Skeletal muscle satellite cell (primary cell): ENCODE results near the gene TMEM141.
A peak's percentile ranks its signal among the peaks of the same experiment; 100 is the strongest.
"Not testable (repeated sequence)": the region's sequence is repeated elsewhere in the genome, so short reads cannot be mapped to it uniquely, and the experiment has no call there.

Source experiments
- H3K27me3 ChIP-seq: 2 replicates; pipeline ENCODE4 v1.7.0; 2013; ENCODE audit warnings: low read length; ENCODE audit not compliant: control insufficient read depth, insufficient read depth
- H3K36me3 ChIP-seq: 2 replicates; pipeline ENCODE4 v1.7.0; 2013; ENCODE audit warnings: mild to moderate bottlenecking, control low read depth, low read length; ENCODE audit not compliant: insufficient read depth
- H3K4me1 ChIP-seq: 2 replicates; pipeline ENCODE4 v1.7.0; 2013; ENCODE audit warnings: low read length; ENCODE audit not compliant: control insufficient read depth, insufficient read depth
- H3K4me2 ChIP-seq: 2 replicates; pipeline ENCODE4 v1.7.0; 2013; ENCODE audit warnings: mild to moderate bottlenecking, low read length
- H3K4me3 ChIP-seq: 2 replicates; pipeline ENCODE4 v1.7.0; 2013; ENCODE audit warnings: low read length
- H3K9ac ChIP-seq: 2 replicates; pipeline ENCODE4 v1.7.0; 2013; ENCODE audit warnings: mild to moderate bottlenecking, low read depth, low read length, moderate library complexity
- H3K9me3 ChIP-seq: replicated peaks from 2 replicates; pipeline ENCODE4 v1.7.0; 2013; ENCODE audit warnings: mild to moderate bottlenecking, control low read depth, low read length

Gene TMEM141

GRCh38 chr9:136757751-136758140 lies 33.4 kb upstream of the TMEM141 start:
- Histone ChIP-seq H3K9ac (peak overlapping the region; percentile 35), H3K36me3 (no peaks in the 10 kb centered on the region), H3K27me3 (peaks cover 19% of the 10 kb centered on the region), H3K4me2 (peak overlapping the region; percentile 54), H3K9me3 (peaks cover 8% of the 10 kb centered on the region), H3K4me3 (no peak overlapping the region), H3K4me1 (peaks cover 14% of the 10 kb centered on the region)

GRCh38 chr9:136759001-136759400 lies 32.1 kb upstream of the TMEM141 start:
- Histone ChIP-seq H3K4me1 (peaks cover 14% of the 10 kb centered on the region), H3K27me3 (peaks cover 15% of the 10 kb centered on the region), H3K9me3 (peaks cover 8% of the 10 kb centered on the region), H3K36me3 (no peaks in the 10 kb centered on the region), H3K9ac (no peak overlapping the region), H3K4me3 (no peak overlapping the region), H3K4me2 (no peak overlapping the region)

GRCh38 chr9:136759436-136760325 lies 31.5 kb upstream of the TMEM141 start:
- Histone ChIP-seq H3K36me3 (no peaks in the 10 kb centered on the region), H3K9me3 (peaks cover 8% of the 10 kb centered on the region), H3K4me1 (peaks cover 14% of the 10 kb centered on the region), H3K27me3 (peaks cover 22% of the 10 kb centered on the region), H3K9ac (no peak overlapping the region), H3K4me3 (no peak overlapping the region), H3K4me2 (no peak overlapping the region)

GRCh38 chr9:136760424-136760823 lies 30.7 kb upstream of the TMEM141 start:
- peaks cover 8% of the 10 kb centered on the region for H3K9me3 ChIP-seq
- H3K4me2 ChIP-seq = no peak overlapping the region
- H3K4me1 ChIP-seq = peaks cover 14% of the 10 kb centered on the region
- peaks cover 22% of the 10 kb centered on the region for H3K27me3 ChIP-seq
- no peaks in the 10 kb centered on the region for H3K36me3 ChIP-seq
- no peak overlapping the region for H3K4me3 ChIP-seq
- H3K9ac ChIP-seq = no peak overlapping the region

GRCh38 chr9:136760834-136761544 lies 30.2 kb upstream of the TMEM141 start:
- H3K36me3 ChIP-seq, H3K9ac ChIP-seq, H3K4me3 ChIP-seq, H3K9me3 ChIP-seq: not testable (repeated sequence)
- Histone ChIP-seq H3K27me3 (peaks cover 22% of the 10 kb centered on the region), H3K4me2 (peak overlapping the region; percentile 55), H3K4me1 (peaks cover 14% of the 10 kb centered on the region)

GRCh38 chr9:136761545-136761981 lies 29.6 kb upstream of the TMEM141 start:
- Histone ChIP-seq H3K4me2 (no peak overlapping the region), H3K9ac (no peak overlapping the region), H3K36me3 (no peaks in the 10 kb centered on the region), H3K4me1 (peaks cover 14% of the 10 kb centered on the region), H3K9me3 (no peaks in the 10 kb centered on the region), H3K4me3 (no peak overlapping the region), H3K27me3 (peaks cover 22% of the 10 kb centered on the region)

- no peaks in the 10 kb centered on the region for H3K9me3 ChIP-seq
- no peaks in the 10 kb centered on the region for H3K36me3 ChIP-seq
- no peak overlapping the region for H3K4me2 ChIP-seq
- H3K27me3 ChIP-seq = peaks cover 22% of the 10 kb centered on the region
- H3K4me3 ChIP-seq = no peak overlapping the region
- H3K4me1 ChIP-seq = peaks cover 13% of the 10 kb centered on the region
- H3K9ac ChIP-seq = no peak overlapping the region
Measured at GRCh38 chr9:136762221-136762691, 28.9 kb upstream of the TMEM141 start.

- peaks cover 23% of the 10 kb centered on the region for H3K27me3 ChIP-seq
- peaks cover 5% of the 10 kb centered on the region for H3K4me1 ChIP-seq
- H3K9me3 ChIP-seq = no peaks in the 10 kb centered on the region
- no peaks in the 10 kb centered on the region for H3K36me3 ChIP-seq
- H3K4me3 ChIP-seq = no peak overlapping the region
- no peak overlapping the region for H3K9ac ChIP-seq
- H3K4me2 ChIP-seq = no peak overlapping the region
Measured at GRCh38 chr9:136762915-136763648, 28.1 kb upstream of the TMEM141 start.

- peaks cover 3% of the 10 kb centered on the region for H3K4me1 ChIP-seq
- H3K36me3 ChIP-seq = no peaks in the 10 kb centered on the region
- no peak overlapping the region for H3K9ac ChIP-seq
- no peak overlapping the region for H3K4me3 ChIP-seq
- H3K27me3 ChIP-seq = peaks cover 22% of the 10 kb centered on the region
- no peak overlapping the region for H3K4me2 ChIP-seq
- no peaks in the 10 kb centered on the region for H3K9me3 ChIP-seq
Measured at GRCh38 chr9:136763649-136764035, 27.5 kb upstream of the TMEM141 start.

GRCh38 chr9:136764301-136764891 lies 26.7 kb upstream of the TMEM141 start, which contains the start of gene LCN15:
LCN15 (minus strand) TSS chr9:136764518; CDS start chr9:136764488, 30 bp downstream.
- H3K27me3 ChIP-seq = peaks cover 22% of the 10 kb centered on the region
- H3K4me2 ChIP-seq = no peak within 1 kb of the TSS
- H3K9ac ChIP-seq = no peak within 1 kb of the TSS
- no peak within 1 kb of the TSS for H3K4me3 ChIP-seq
- H3K9me3 ChIP-seq = no peaks in the 10 kb centered on the region
- peaks cover 3% of the 10 kb centered on the region for H3K4me1 ChIP-seq
- no peaks in the 10 kb centered on the region for H3K36me3 ChIP-seq

- Histone ChIP-seq H3K36me3 (no peaks in the 10 kb centered on the region), H3K9me3 (no peaks in the 10 kb centered on the region), H3K4me1 (peaks cover 3% of the 10 kb centered on the region), H3K4me2 (no peak overlapping the region), H3K4me3 (no peak overlapping the region), H3K9ac (no peak overlapping the region), H3K27me3 (peaks cover 20% of the 10 kb centered on the region)
Measured at GRCh38 chr9:136765041-136765440, 26.1 kb upstream of the TMEM141 start.
